Neural progenitor cell (in vitro differentiated cells): Measurements from ENCODE around the gene RSF1. TPM values are rescaled to one million over a fixed set of nuclear protein-coding genes. Genes with fewer than 3 reads are reported as not detected.

ENCODE experiments used
- DNase-seq: peaks from one replicate; pipeline ENCODE4 v3.0.0-alpha.2; 2016; ENCODE audit warnings: low spot score
- H2AFZ ChIP-seq: fragments of 200-600 bp; sonication (generic); replicated peaks from 2 replicates; pipeline ENCODE4 v1.6.1; 2016; ENCODE audit warnings: antibody characterized with exemption
- H3F3A ChIP-seq: fragments of 200-600 bp; sonication (generic); 2 replicates; pipeline ENCODE4 v1.6.1; 2016; ENCODE audit warnings: antibody characterized with exemption, low read depth
- H3K27ac ChIP-seq: fragments of 200-600 bp; sonication (generic); 2 replicates; pipeline ENCODE4 v1.5.1; 2016; ENCODE audit warnings: mild to moderate bottlenecking
- H3K27me3 ChIP-seq: fragments of 200-600 bp; sonication (generic); 2 replicates; pipeline ENCODE4 v1.6.1; 2016; ENCODE audit warnings: mild to moderate bottlenecking, moderate library complexity
- H3K36me3 ChIP-seq: fragments of 200-600 bp; sonication (generic); 2 replicates; pipeline ENCODE4 v1.5.1; 2016
- H3K4me1 ChIP-seq: fragments of 200-600 bp; sonication (generic); 2 replicates; pipeline ENCODE4 v1.6.1; 2016; ENCODE audit warnings: mixed run types
- H3K4me2 ChIP-seq: fragments of 200-600 bp; sonication (generic); 2 replicates; pipeline ENCODE4 v1.6.1; 2016
- H3K4me3 ChIP-seq: fragments of 200-600 bp; sonication (generic); 2 replicates; pipeline ENCODE4 v1.5.1; 2016
- H3K79me2 ChIP-seq: fragments of 200-600 bp; sonication (generic); 2 replicates; pipeline ENCODE4 v1.6.1; 2016; ENCODE audit warnings: low read depth
- H3K9ac ChIP-seq: fragments of 200-600 bp; sonication (generic); 2 replicates; pipeline ENCODE4 v1.6.1; 2016
- H3K9me3 ChIP-seq: fragments of 200-600 bp; sonication (generic); 2 replicates; pipeline ENCODE4 v1.5.1; 2016; ENCODE audit warnings: low read depth
- H4K20me1 ChIP-seq: fragments of 200-600 bp; sonication (generic); 2 replicates; pipeline ENCODE4 v1.6.1; 2016; ENCODE audit warnings: low read depth
- H3K27ac Mint-ChIP-seq: 3 replicates; pipeline ENCODE4 v1.8.0; 2021; ENCODE audit warnings: mixed read lengths
- H3K27me3 Mint-ChIP-seq: 2 replicates; pipeline ENCODE4 v1.8.0; 2022; ENCODE audit warnings: low read depth, mild to moderate bottlenecking, inconsistent platforms, moderate library complexity, mixed read lengths; ENCODE audit not compliant: insufficient read depth
- H3K36me3 Mint-ChIP-seq: 3 replicates; pipeline ENCODE4 v1.8.0; 2021; ENCODE audit warnings: mixed read lengths
- H3K4me1 Mint-ChIP-seq: 3 replicates; pipeline ENCODE4 v1.8.0; 2021; ENCODE audit warnings: mixed read lengths
- H3K4me3 Mint-ChIP-seq: 3 replicates; pipeline ENCODE4 v1.8.0; 2021; ENCODE audit warnings: mild to moderate bottlenecking, moderate library complexity, mixed read lengths
- H3K9me3 Mint-ChIP-seq: 3 replicates; pipeline ENCODE4 v1.8.0; 2020; ENCODE audit warnings: mixed read lengths
- EZH2 ChIP-seq: fragments of 200-600 bp; sonication (generic); IDR thresholded peaks from 2 replicates; pipeline ENCODE4 v1.6.1; 2017; ENCODE audit warnings: antibody characterized with exemption, mild to moderate bottlenecking, moderate library complexity
- EZH2phosphoT487 ChIP-seq: fragments of 200-600 bp; sonication (generic); IDR thresholded peaks from 2 replicates; pipeline ENCODE4 v1.6.1; 2017; ENCODE audit warnings: antibody characterized with exemption
- total RNA-seq: library from RNA; depleted of rRNA; stranded (reverse); fragments of >200 nt; gene quantifications from 2 replicates; pipeline ENCODE4 v1.2.3, GENCODE V29; 2015; ENCODE audit warnings: low replicate concordance
- TF ChIP-seq, protein P1 (sequence below): fragments of 200-600 bp; sonication (generic); IDR thresholded peaks from 2 replicates; pipeline ENCODE4 v1.5.1; 2017; ENCODE audit warnings: antibody characterized with exemption, mild to moderate bottlenecking

RSF1 gene
- total RNA-seq, 1 donor from 2014 or later = 106 TPM

DNA sequence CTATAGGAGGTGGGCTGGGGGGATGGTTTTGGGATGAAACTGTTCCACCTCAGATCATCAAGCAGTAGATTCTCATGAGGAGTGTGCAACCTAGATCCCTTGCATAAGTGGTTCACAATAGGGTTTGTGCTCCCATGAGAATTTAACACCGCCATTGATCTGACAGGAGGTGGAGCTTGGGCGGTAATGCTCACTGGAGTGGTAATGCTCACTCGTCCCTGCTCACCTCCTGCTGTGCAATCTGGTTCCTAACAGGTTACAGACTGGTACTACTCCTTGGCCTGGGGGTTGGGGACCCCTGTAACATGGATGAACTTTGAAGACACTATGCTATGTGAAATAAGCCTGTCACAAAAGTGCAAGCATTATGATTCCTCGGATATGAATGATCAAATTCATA lies 95.9 kb downstream of the RSF1 start:
- Histone ChIP-seq H3K27me3 (no peaks in the 10 kb centered on the region), H3K4me3 (no peak overlapping the region), H3K9me3 (no peaks in the 10 kb centered on the region), H3F3A (peaks cover 5% of the 10 kb centered on the region), H3K4me2 (no peak overlapping the region), H3K79me2 (peaks cover 15% of the 10 kb centered on the region), H3K9ac (no peak overlapping the region), H3K4me1 (peaks cover 15% of the 10 kb centered on the region), H3K36me3 (peaks cover 22% of the 10 kb centered on the region), H2AFZ (no peak overlapping the region), H3K27ac (no peak overlapping the region), H4K20me1 (peaks cover 11% of the 10 kb centered on the region)
- Mint-ChIP-seq H3K27ac (peak overlapping the region; percentile 31), H3K4me3 (no peak overlapping the region), H3K4me1 (peaks cover 4% of the 10 kb centered on the region), H3K36me3 (peaks cover 19% of the 10 kb centered on the region), H3K27me3 (no peaks in the 10 kb centered on the region), H3K9me3 (no peaks in the 10 kb centered on the region)
- peak; percentile 61 for DNase-seq
- TF ChIP-seq EZH2 (no peak), EZH2phosphoT487 (no peak)
- TF ChIP-seq, protein P1, sequence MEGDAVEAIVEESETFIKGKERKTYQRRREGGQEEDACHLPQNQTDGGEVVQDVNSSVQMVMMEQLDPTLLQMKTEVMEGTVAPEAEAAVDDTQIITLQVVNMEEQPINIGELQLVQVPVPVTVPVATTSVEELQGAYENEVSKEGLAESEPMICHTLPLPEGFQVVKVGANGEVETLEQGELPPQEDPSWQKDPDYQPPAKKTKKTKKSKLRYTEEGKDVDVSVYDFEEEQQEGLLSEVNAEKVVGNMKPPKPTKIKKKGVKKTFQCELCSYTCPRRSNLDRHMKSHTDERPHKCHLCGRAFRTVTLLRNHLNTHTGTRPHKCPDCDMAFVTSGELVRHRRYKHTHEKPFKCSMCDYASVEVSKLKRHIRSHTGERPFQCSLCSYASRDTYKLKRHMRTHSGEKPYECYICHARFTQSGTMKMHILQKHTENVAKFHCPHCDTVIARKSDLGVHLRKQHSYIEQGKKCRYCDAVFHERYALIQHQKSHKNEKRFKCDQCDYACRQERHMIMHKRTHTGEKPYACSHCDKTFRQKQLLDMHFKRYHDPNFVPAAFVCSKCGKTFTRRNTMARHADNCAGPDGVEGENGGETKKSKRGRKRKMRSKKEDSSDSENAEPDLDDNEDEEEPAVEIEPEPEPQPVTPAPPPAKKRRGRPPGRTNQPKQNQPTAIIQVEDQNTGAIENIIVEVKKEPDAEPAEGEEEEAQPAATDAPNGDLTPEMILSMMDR = no peak

GRCh38 chr11:77723024-77723423 lies 97.5 kb downstream of the RSF1 start:
- no peak overlapping the region for H2AFZ ChIP-seq
- H3K9me3 Mint-ChIP-seq = no peaks in the 10 kb centered on the region
- peaks cover 15% of the 10 kb centered on the region for H3K4me1 ChIP-seq
- H3K4me3 Mint-ChIP-seq = no peak overlapping the region
- peaks cover 11% of the 10 kb centered on the region for H4K20me1 ChIP-seq
- peaks cover 23% of the 10 kb centered on the region for H3K36me3 Mint-ChIP-seq
- H3K4me2 ChIP-seq = no peak overlapping the region
- no peak overlapping the region for H3K4me3 ChIP-seq
- H3K27me3 ChIP-seq = no peaks in the 10 kb centered on the region
- no peaks in the 10 kb centered on the region for H3K27me3 Mint-ChIP-seq
- no peak overlapping the region for H3K27ac ChIP-seq
- no peak overlapping the region for H3K9ac ChIP-seq
- H3K4me1 Mint-ChIP-seq = peaks cover 4% of the 10 kb centered on the region
- peaks cover 20% of the 10 kb centered on the region for H3K79me2 ChIP-seq
- H3K36me3 ChIP-seq = peaks cover 30% of the 10 kb centered on the region
- no peak for DNase-seq
- no peak overlapping the region for H3K27ac Mint-ChIP-seq
- H3F3A ChIP-seq = peaks cover 5% of the 10 kb centered on the region
- no peaks in the 10 kb centered on the region for H3K9me3 ChIP-seq
- TF ChIP-seq EZH2phosphoT487 (no peak), EZH2 (no peak)
- TF ChIP-seq, protein P1 = no peak

GRCh38 chr11:77710358-77710757 lies 110.2 kb downstream of the RSF1 start:
- Mint-ChIP-seq H3K9me3 (no peaks in the 10 kb centered on the region), H3K4me1 (no peaks in the 10 kb centered on the region), H3K27ac (no peak overlapping the region), H3K4me3 (no peak overlapping the region), H3K27me3 (peaks cover 3% of the 10 kb centered on the region), H3K36me3 (peaks cover 10% of the 10 kb centered on the region)
- TF ChIP-seq EZH2 = no peak
- TF ChIP-seq, protein P1 = no peak
- no peak for TF ChIP-seq EZH2phosphoT487
- H3K79me2 ChIP-seq = peaks cover 14% of the 10 kb centered on the region
- no peaks in the 10 kb centered on the region for H3K9me3 ChIP-seq
- no peaks in the 10 kb centered on the region for H3K4me1 ChIP-seq
- no peaks in the 10 kb centered on the region for H3K27me3 ChIP-seq
- no peaks in the 10 kb centered on the region for H3K36me3 ChIP-seq
- no peak overlapping the region for H3K4me3 ChIP-seq
- no peak overlapping the region for H2AFZ ChIP-seq
- H4K20me1 ChIP-seq = peaks cover 3% of the 10 kb centered on the region
- no peaks in the 10 kb centered on the region for H3F3A ChIP-seq
- no peak for DNase-seq
- no peak overlapping the region for H3K27ac ChIP-seq
- H3K4me2 ChIP-seq = no peak overlapping the region
- no peak overlapping the region for H3K9ac ChIP-seq
